ENCODE results near the gene RAET1E. TPM values are rescaled to one million over a fixed set of nuclear protein-coding genes. Genes with fewer than 3 reads are reported as not detected.
A peak's percentile ranks its signal among the peaks of the same experiment; 100 is the strongest.
"Not testable (repeated sequence)": the region's sequence is repeated elsewhere in the genome, so short reads cannot be mapped to it uniquely, and the experiment has no call there.

The RAET1E gene
- total RNA-seq: not detected in 2 replicates

GRCh38 chr6:149897855-149898744 lies at the start of gene RAET1E:
Gene RAET1E (minus strand): TSS chr6:149898113. CDS start chr6:149890901, 7,212 bp downstream.
- H3K4me1 Mint-ChIP-seq: peaks cover 13% of the 10 kb centered on the region
- peaks cover 15% of the 10 kb centered on the region for H3K27me3 Mint-ChIP-seq
- no peak within 1 kb of the TSS for H3K4me3 Mint-ChIP-seq
- no peaks in the 10 kb centered on the region for H3K36me3 Mint-ChIP-seq (ENCODE audit: low read depth)
- DNase-seq: no peak
- no peak within 1 kb of the TSS for H3K27ac Mint-ChIP-seq
- intact Hi-C loops (cut with micrococcal nuclease): no loop called here
- no peaks in the 10 kb centered on the region for H3K9me3 Mint-ChIP-seq

DNA sequence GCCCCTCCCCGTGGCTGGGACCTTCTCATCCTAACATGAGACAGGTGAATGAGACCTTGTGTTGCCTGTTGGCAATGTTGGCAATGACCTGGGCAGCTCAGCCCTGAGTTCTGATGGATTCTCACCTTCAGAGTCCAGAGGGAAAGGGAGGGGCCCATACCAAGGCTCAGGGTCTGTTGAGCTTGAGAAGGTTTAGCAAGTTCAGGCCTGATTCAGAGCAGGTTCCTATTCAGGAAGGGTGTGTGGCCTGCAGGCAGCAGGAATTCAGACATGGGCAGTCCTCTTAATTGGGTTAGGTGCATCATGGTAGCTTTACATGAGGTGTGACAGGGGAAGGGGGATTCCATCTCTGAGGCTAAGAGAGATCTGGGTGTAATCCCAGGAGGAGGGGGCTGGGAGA lies 49.6 kb upstream of the RAET1E start:
- H3K36me3 Mint-ChIP-seq (ENCODE audit: low read depth); intact Hi-C loops (cut with micrococcal nuclease); H3K4me3 Mint-ChIP-seq; H3K27ac Mint-ChIP-seq; DNase-seq; H3K4me1 Mint-ChIP-seq; H3K9me3 Mint-ChIP-seq: not testable (repeated sequence)
- H3K27me3 Mint-ChIP-seq: peaks cover 75% of the 10 kb centered on the region

DNA sequence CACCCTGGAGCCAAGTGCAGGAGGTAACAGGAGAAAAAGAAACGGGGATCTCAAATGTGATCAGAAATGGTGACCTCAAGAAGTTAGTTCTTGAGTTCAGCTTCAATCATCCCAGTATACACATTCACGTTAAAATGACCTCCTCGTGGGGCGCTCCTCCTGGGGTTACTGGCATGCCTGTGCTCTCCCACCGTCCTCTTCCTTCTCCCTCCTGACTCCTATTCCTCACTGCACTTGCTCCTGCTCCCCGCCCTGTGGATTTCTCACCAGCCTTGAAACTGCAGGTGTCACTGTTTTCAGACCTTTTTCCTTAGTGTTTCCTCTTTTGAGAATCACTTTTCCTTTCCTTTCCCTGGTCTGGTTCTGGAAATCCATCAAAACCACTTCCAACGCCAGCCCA lies 48.7 kb upstream of the RAET1E start:
- H3K27me3 Mint-ChIP-seq: peaks cover 72% of the 10 kb centered on the region
- H3K4me1 Mint-ChIP-seq; DNase-seq; H3K4me3 Mint-ChIP-seq; intact Hi-C loops (cut with micrococcal nuclease); H3K36me3 Mint-ChIP-seq (ENCODE audit: low read depth); H3K27ac Mint-ChIP-seq; H3K9me3 Mint-ChIP-seq: not testable (repeated sequence)

GRCh38 chr6:149945276-149945675 lies 47.4 kb upstream of the RAET1E start:
- H3K9me3 Mint-ChIP-seq; H3K36me3 Mint-ChIP-seq (ENCODE audit: low read depth); intact Hi-C loops (cut with micrococcal nuclease); DNase-seq; H3K4me3 Mint-ChIP-seq; H3K27ac Mint-ChIP-seq: not testable (repeated sequence)
- Mint-ChIP-seq H3K27me3 (peaks cover 69% of the 10 kb centered on the region), H3K4me1 (peaks cover 15% of the 10 kb centered on the region)

- DNase-seq; H3K27ac Mint-ChIP-seq; intact Hi-C loops (cut with micrococcal nuclease); H3K9me3 Mint-ChIP-seq; H3K4me3 Mint-ChIP-seq; H3K36me3 Mint-ChIP-seq (ENCODE audit: low read depth): not testable (repeated sequence)
- peaks cover 28% of the 10 kb centered on the region for H3K4me1 Mint-ChIP-seq
- H3K27me3 Mint-ChIP-seq: peaks cover 66% of the 10 kb centered on the region
Measured at GRCh38 chr6:149943321-149943720, 45.4 kb upstream of the RAET1E start.

GRCh38 chr6:149942461-149942829 lies 44.5 kb upstream of the RAET1E start:
- Mint-ChIP-seq H3K4me1 (peaks cover 32% of the 10 kb centered on the region), H3K9me3 (no peaks in the 10 kb centered on the region), H3K36me3 (ENCODE audit: low read depth) (peaks cover 2% of the 10 kb centered on the region), H3K27ac (peak overlapping the region; percentile 58), H3K4me3 (peak overlapping the region; percentile 85), H3K27me3 (peaks cover 67% of the 10 kb centered on the region)
- intact Hi-C loops (cut with micrococcal nuclease): no loop called here
- no peak for DNase-seq

GRCh38 chr6:149941583-149942460 lies 43.9 kb upstream of the RAET1E start, which contains the start of gene ULBP2:
Gene ULBP2 (plus strand): TSS chr6:149942014. CDS start chr6:149942073, 59 bp downstream.
- peak; percentile 96 for DNase-seq
- intact Hi-C loops (cut with micrococcal nuclease): loop anchor here (1.0 kb wide), 1 partner anchor 21 kb away; the partner anchor contains the start of gene ULBP1

DNA sequence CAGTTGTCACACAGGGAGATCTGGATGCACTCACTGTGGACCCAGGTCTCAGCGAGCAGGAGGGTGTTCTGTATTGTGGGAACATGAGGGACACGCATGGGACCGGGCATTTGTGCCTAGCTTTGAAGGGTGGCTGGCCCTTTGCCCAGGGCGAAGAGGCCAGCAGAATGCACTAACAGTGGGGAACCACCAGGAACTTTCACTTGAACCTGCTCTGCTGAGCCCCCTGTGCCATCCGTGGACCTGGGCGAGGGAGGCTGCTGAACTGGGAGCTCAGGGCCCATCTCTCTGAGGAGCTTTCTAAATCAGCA lies 42.7 kb upstream of the RAET1E start:
- intact Hi-C loops (cut with micrococcal nuclease): no loop called here
- H3K4me3 Mint-ChIP-seq: peak overlapping the region; percentile 42
- peaks cover 32% of the 10 kb centered on the region for H3K4me1 Mint-ChIP-seq
- no peak for DNase-seq
- no peak overlapping the region for H3K27ac Mint-ChIP-seq
- no peaks in the 10 kb centered on the region for H3K9me3 Mint-ChIP-seq
- H3K36me3 Mint-ChIP-seq (ENCODE audit: low read depth): peaks cover 2% of the 10 kb centered on the region
- H3K27me3 Mint-ChIP-seq: peaks cover 76% of the 10 kb centered on the region

More at GRCh38 chr6:149941583-149942460, 43.9 kb upstream of the RAET1E start, which contains the start of gene ULBP2:
- Mint-ChIP-seq H3K27me3 (peaks cover 72% of the 10 kb centered on the region), H3K4me1 (peaks cover 32% of the 10 kb centered on the region), H3K36me3 (ENCODE audit: low read depth) (peaks cover 2% of the 10 kb centered on the region), H3K27ac (peak within 1 kb of the TSS; percentile 83), H3K9me3 (no peaks in the 10 kb centered on the region), H3K4me3 (peak within 1 kb of the TSS; percentile 85)

- Mint-ChIP-seq H3K4me3 (peak overlapping the region; percentile 79), H3K27ac (no peak overlapping the region), H3K9me3 (no peaks in the 10 kb centered on the region), H3K36me3 (ENCODE audit: low read depth) (peaks cover 2% of the 10 kb centered on the region), H3K27me3 (peaks cover 77% of the 10 kb centered on the region), H3K4me1 (peaks cover 36% of the 10 kb centered on the region)
- DNase-seq: no peak
- intact Hi-C loops (cut with micrococcal nuclease): loop anchor here (2.0 to 10.0 kb wide), 3 partner anchors 51 to 875 kb away; no protein-coding TSS in a partner anchor
Measured at GRCh38 chr6:149939909-149940671, 42.2 kb upstream of the RAET1E start.

- Mint-ChIP-seq H3K36me3 (ENCODE audit: low read depth) (peaks cover 2% of the 10 kb centered on the region), H3K27ac (peak overlapping the region; percentile 54), H3K27me3 (peaks cover 85% of the 10 kb centered on the region), H3K9me3 (no peaks in the 10 kb centered on the region), H3K4me3 (peak overlapping the region; percentile 79), H3K4me1 (peaks cover 43% of the 10 kb centered on the region)
- no peak for DNase-seq
- intact Hi-C loops (cut with micrococcal nuclease): loop anchor here (2.0 to 10.0 kb wide), 3 partner anchors 51 to 875 kb away; no protein-coding TSS in a partner anchor
Measured at GRCh38 chr6:149939356-149939648, 41.4 kb upstream of the RAET1E start.

GRCh38 chr6:149938571-149939355 lies 40.9 kb upstream of the RAET1E start:
- intact Hi-C loops (cut with micrococcal nuclease): loop anchor here (2.0 to 10.0 kb wide), 3 partner anchors 52 to 876 kb away; no protein-coding TSS in a partner anchor
- H3K27me3 Mint-ChIP-seq: peaks cover 85% of the 10 kb centered on the region
- H3K4me1 Mint-ChIP-seq: peaks cover 45% of the 10 kb centered on the region
- H3K36me3 Mint-ChIP-seq (ENCODE audit: low read depth): peaks cover 2% of the 10 kb centered on the region
- H3K4me3 Mint-ChIP-seq: peak overlapping the region; percentile 79
- H3K27ac Mint-ChIP-seq: peak overlapping the region; percentile 54
- no peaks in the 10 kb centered on the region for H3K9me3 Mint-ChIP-seq
- peak; percentile 86 for DNase-seq

DNA sequence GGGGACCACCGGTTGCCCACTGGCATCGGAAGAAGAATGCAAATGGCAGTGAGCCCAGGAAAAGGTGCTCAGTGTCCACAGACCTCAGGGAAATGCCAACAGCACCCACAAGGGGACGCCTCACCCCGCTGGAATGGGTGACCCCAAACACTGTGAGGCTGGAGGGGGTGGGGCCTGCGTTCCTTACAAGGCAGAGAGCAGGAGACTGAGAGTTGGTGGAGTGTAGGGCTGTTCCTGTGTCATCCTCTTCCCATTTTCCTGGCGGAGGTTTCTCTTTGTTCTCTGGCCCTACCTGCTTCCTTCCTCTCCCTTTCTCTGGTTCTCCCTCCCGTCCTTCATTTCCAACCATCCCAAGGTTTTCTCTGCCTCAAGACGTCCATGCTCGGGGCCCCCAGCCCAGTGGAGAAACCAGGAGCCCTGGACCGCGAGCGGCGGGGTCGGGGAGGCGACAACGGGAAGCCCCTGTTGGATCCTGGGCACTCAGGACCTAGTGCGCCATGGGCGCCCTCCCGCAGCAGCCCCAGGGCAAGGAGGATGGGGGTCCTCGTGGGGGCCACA lies 40.2 kb upstream of the RAET1E start:
- not testable (repeated sequence) for DNase-seq; H3K36me3 Mint-ChIP-seq (ENCODE audit: low read depth); H3K9me3 Mint-ChIP-seq
- Mint-ChIP-seq H3K4me3 (peak overlapping the region; percentile 79), H3K27ac (peak overlapping the region; percentile 34), H3K4me1 (peaks cover 45% of the 10 kb centered on the region), H3K27me3 (peaks cover 86% of the 10 kb centered on the region)
- intact Hi-C loops (cut with micrococcal nuclease): loop anchor here (2.0 to 10.0 kb wide), 3 partner anchors 53 to 877 kb away; no protein-coding TSS in a partner anchor
